HEK293 (cell line): ENCODE results near the gene FKBP8.

Experiments
- CTCF ChIA-PET: fragments of 350-600 bp; formaldehyde crosslinking; extraction: SDS; loops from one replicate; lab custom pipeline; 2021; ENCODE audit warnings: antibody characterized with exemption; lab: Yijun Ruan, JAX
- POLR2A ChIA-PET: fragments of 300-600 bp; formaldehyde crosslinking; extraction: SDS; loops from one replicate; lab custom pipeline; 2020; ENCODE audit warnings: antibody characterized with exemption, inconsistent platforms; lab: Yijun Ruan, JAX
- H3K27ac ChIP-seq: fragments of 200-500 bp; sonication (Bioruptor generic); 2 replicates; pipeline ENCODE4 v1.5.1; 2014; ENCODE audit warnings: low read depth, low read length, control low read depth, inconsistent platforms; ENCODE audit errors: extremely low read depth
- H3K36me3 ChIP-seq, 2 experiments: fragments of 200-500 bp in 1 of 2; sonication (Bioruptor generic) in 1 of 2; 1 replicate in 1 of 2; 2 replicates in 1 of 2; pipeline ENCODE4 v1.5.1; 2014 to 2017; ENCODE audit warnings: inconsistent platforms in 2 of 2, low read length in 2 of 2; ENCODE audit not compliant: control insufficient read depth in 2 of 2, insufficient read depth in 1 of 2
- H3K4me1 ChIP-seq: fragments of 200-500 bp; sonication (Bioruptor generic); 2 replicates; pipeline ENCODE4 v1.5.1; 2014; ENCODE audit warnings: mild to moderate bottlenecking, low read length, inconsistent platforms; ENCODE audit not compliant: control insufficient read depth, insufficient read depth
- H3K4me3 ChIP-seq: 2 replicates; pipeline ENCODE4 v1.5.1; 2011; ENCODE audit warnings: low read depth, mild to moderate bottlenecking, control low read depth, low read length, moderate library complexity
- H3K9me3 ChIP-seq: fragments of 200-500 bp; sonication (Bioruptor generic); 2 replicates; pipeline ENCODE4 v1.5.1; 2014; ENCODE audit warnings: low read depth, low read length, inconsistent platforms; ENCODE audit not compliant: control insufficient read depth, insufficient read depth
- BCL11A ChIP-seq: fragments of 450-650 bp; formaldehyde crosslinking; IDR thresholded peaks from 2 replicates; pipeline ENCODE4 v1.5.1; 2016; ENCODE audit warnings: low read depth, missing biosample characterization, missing genetic modification characterization
- KLF8 ChIP-seq: fragments of 450-650 bp; formaldehyde crosslinking; IDR thresholded peaks from 2 replicates; pipeline ENCODE4 v1.5.1; 2016; ENCODE audit warnings: missing biosample characterization, missing genetic modification characterization
- ZNF121 ChIP-seq: fragments of 450-650 bp; formaldehyde crosslinking; IDR thresholded peaks from 2 replicates; pipeline ENCODE4 v1.5.1; 2016; ENCODE audit warnings: missing biosample characterization, missing genetic modification characterization
- ZNF18 ChIP-seq: fragments of 450-650 bp; formaldehyde crosslinking; IDR thresholded peaks from 2 replicates; pipeline ENCODE4 v1.5.1; 2016; ENCODE audit warnings: missing biosample characterization, missing genetic modification characterization
- ZNF280D ChIP-seq: fragments of 450-650 bp; formaldehyde crosslinking; IDR thresholded peaks from 2 replicates; pipeline ENCODE4 v1.5.1; 2016; ENCODE audit warnings: missing biosample characterization, missing genetic modification characterization
- ZNF324 ChIP-seq: fragments of 450-650 bp; formaldehyde crosslinking; IDR thresholded peaks from 2 replicates; pipeline ENCODE4 v1.5.1; 2016; ENCODE audit warnings: missing biosample characterization, missing genetic modification characterization
- ZNF341 ChIP-seq: fragments of 450-650 bp; formaldehyde crosslinking; IDR thresholded peaks from 2 replicates; pipeline ENCODE4; 2016; ENCODE audit warnings: low read depth, missing biosample characterization, missing genetic modification characterization
- ZNF501 ChIP-seq: fragments of 450-650 bp; formaldehyde crosslinking; IDR thresholded peaks from 2 replicates; pipeline ENCODE4 v1.5.1; 2016; ENCODE audit warnings: missing biosample characterization, missing genetic modification characterization
- ZNF518A ChIP-seq: fragments of 450-650 bp; formaldehyde crosslinking; conservative IDR thresholded peaks from 2 replicates; pipeline ENCODE4 v1.5.1; 2016; ENCODE audit warnings: low read depth, missing biosample characterization, missing genetic modification characterization
- ZNF544 ChIP-seq: fragments of 450-650 bp; formaldehyde crosslinking; IDR thresholded peaks from 2 replicates; pipeline ENCODE4 v1.5.0; 2017; ENCODE audit warnings: missing biosample characterization, missing genetic modification characterization
- ZNF561 ChIP-seq: fragments of 450-650 bp; IDR thresholded peaks from 2 replicates; pipeline ENCODE4 v1.5.1; 2018; ENCODE audit warnings: missing biosample characterization, missing genetic modification characterization, borderline replicate concordance
- ZNF670 ChIP-seq: fragments of 450-650 bp; formaldehyde crosslinking; IDR thresholded peaks from 2 replicates; pipeline ENCODE4 v1.5.1; 2016; ENCODE audit warnings: missing biosample characterization, missing genetic modification characterization, low read depth
- ZNF692 ChIP-seq: fragments of 450-650 bp; formaldehyde crosslinking; IDR thresholded peaks from 2 replicates; pipeline ENCODE4 v1.5.1; 2016; ENCODE audit warnings: missing biosample characterization, missing genetic modification characterization
- ZSCAN5A ChIP-seq: fragments of 450-650 bp; formaldehyde crosslinking; IDR thresholded peaks from 2 replicates; pipeline ENCODE4 v1.5.1; 2016; ENCODE audit warnings: missing biosample characterization, missing genetic modification characterization
- TF ChIP-seq, protein P1 (sequence below): fragments of 450-650 bp; formaldehyde crosslinking; IDR thresholded peaks from 2 replicates; pipeline ENCODE4 v1.5.1; 2016; ENCODE audit warnings: missing biosample characterization, missing genetic modification characterization

FKBP8 gene

GRCh38 chr19:18488838-18489626, 54.3 kb downstream of the FKBP8 start (continued):
- no peak for TF ChIP-seq ZNF544 (tag by site-specific recombination)

GRCh38 chr19:18488403-18488723, 55.0 kb downstream of the FKBP8 start:
- no peak for TF ChIP-seq ZNF280D
- no peak for TF ChIP-seq ZNF518A (tag by site-specific recombination)
- TF ChIP-seq ZSCAN5A (tag by site-specific recombination): no peak
- Histone ChIP-seq H3K27ac (no peak overlapping the region), H3K4me3 (no peak overlapping the region), H3K9me3 (no peaks in the 10 kb centered on the region), H3K4me1 (peaks cover 10% of the 10 kb centered on the region), H3K36me3 (no peaks in the 10 kb centered on the region)
- ChIA-PET CTCF (interaction anchor here (0.5 to 2.0 kb wide), 12 partner anchors 8 to 939 kb away, joined by 3 to 14 read pairs (median 5); no protein-coding TSS in a partner anchor), POLR2A (interaction anchor here (0.6 to 1.3 kb wide), 5 partner anchors 10 to 356 kb away, joined by 3 to 5 read pairs (median 3); partner anchors contain the start of genes REX1BD and UBA52)

DNA sequence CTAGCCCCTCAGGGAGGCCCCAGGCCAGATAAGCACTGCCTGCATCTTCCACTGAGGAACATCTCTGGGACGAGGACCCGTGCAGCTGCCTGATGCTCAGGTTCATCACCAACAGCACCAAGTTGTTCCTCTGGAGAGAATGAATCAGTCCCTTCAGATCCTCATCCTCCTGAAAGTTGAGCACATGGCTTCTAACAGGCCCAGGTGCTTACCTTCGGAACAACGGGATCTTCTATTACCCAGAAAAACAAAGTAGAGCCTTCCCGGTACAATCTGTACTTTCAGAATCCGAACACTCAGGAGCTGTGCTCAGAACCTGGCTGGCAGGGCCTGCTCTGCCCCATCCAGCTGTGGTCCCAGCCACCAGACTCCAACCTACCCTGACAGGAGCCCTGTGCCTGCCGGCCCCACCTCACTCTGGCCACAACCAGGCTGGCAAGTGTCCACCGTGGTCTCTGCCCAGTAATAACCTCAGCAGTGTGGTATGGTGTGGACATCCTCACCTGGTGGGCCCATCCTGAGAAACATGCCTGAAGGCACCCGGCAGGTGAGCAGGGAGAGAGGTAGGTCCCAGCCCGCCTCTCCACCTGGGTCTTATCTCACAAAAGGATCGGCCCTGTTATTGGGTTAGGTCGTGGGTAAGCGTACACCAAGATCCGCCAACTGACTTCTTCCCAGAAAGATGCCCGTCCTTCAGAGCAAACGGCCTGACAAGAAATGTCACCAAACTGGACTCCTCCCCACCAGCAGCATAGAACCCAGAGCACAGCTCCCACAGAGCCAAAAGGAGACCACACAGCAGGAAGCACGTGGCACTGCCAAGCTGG, 55.6 kb downstream of the FKBP8 start:
- H3K9me3 ChIP-seq: no peaks in the 10 kb centered on the region
- no peaks in the 10 kb centered on the region for H3K36me3 ChIP-seq
- H3K4me1 ChIP-seq: peaks cover 10% of the 10 kb centered on the region
- ChIA-PET POLR2A (interaction anchor here (1.1 to 1.3 kb wide), 3 partner anchors 10 to 101 kb away, joined by 3 to 5 read pairs (median 3); partner anchors contain the start of genes REX1BD and UBA52), CTCF (interaction anchor here (0.5 to 2.8 kb wide), 9 partner anchors 9 to 938 kb away, joined by 3 to 14 read pairs (median 5); no protein-coding TSS in a partner anchor)
- no peak overlapping the region for H3K27ac ChIP-seq
- H3K4me3 ChIP-seq: no peak overlapping the region
- no peak for TF ChIP-seq BCL11A (tag by site-specific recombination)
- TF ChIP-seq ZNF561: no peak
- no peak for TF ChIP-seq ZNF121
- TF ChIP-seq, protein P1, sequence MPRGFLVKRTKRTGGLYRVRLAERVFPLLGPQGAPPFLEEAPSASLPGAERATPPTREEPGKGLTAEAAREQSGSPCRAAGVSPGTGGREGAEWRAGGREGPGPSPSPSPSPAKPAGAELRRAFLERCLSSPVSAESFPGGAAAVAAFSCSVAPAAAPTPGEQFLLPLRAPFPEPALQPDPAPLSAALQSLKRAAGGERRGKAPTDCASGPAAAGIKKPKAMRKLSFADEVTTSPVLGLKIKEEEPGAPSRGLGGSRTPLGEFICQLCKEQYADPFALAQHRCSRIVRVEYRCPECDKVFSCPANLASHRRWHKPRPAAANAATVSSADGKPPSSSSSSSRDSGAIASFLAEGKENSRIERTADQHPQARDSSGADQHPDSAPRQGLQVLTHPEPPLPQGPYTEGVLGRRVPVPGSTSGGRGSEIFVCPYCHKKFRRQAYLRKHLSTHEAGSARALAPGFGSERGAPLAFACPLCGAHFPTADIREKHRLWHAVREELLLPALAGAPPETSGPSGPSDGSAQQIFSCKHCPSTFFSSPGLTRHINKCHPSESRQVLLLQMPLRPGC (tag by site-specific recombination): no peak
- TF ChIP-seq ZNF341: no peak
- TF ChIP-seq ZNF18 (tag by site-specific recombination): no peak
- no peak for TF ChIP-seq ZNF692 (tag by site-specific recombination)
- TF ChIP-seq ZNF324 (tag by site-specific recombination): no peak
- TF ChIP-seq KLF8 (tag by site-specific recombination): no peak
- TF ChIP-seq ZNF501: no peak
- no peak for TF ChIP-seq ZNF670 (tag by site-specific recombination)
